Measurements from ENCODE around the gene JAK2.
A peak's percentile ranks its signal among the peaks of the same experiment; 100 is the strongest.
"Not testable (repeated sequence)": the region's sequence is repeated elsewhere in the genome, so short reads cannot be mapped to it uniquely, and the experiment has no call there.

Gene JAK2

GRCh38 chr9:4982721-4983482 lies 2.2 kb upstream of the JAK2 start:
- DNase-seq = no peak

DNA sequence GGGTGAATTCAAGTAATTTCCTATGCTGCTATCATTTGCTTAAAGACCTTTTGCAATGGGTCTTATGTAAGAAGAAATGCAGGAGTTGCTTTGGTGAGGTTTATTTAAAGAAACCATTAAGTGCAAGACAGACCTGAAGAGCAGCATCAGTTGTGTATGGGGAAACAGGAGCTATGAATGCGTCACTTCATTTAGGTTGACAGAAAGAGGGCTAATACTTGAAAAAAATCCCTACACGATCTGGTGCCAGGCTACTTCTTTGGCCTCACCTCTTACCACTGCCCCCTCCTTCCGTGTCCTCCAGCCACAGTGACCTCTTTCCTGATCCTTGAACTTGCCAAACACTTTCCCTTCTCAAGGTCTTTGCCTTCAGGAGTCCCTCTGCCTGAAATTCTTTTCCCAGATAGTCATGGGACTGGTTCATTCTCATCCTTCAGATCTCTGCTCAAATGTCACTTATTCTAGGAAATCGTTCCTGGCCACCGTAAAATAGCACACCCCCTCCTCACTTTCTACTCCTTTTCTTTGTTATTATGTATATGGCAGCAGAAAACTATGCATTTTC lies 1.4 kb upstream of the JAK2 start:
- DNase-seq = no peak

- DNase-seq = no peak
Measured at GRCh38 chr9:4984171-4984620, 876 bp upstream of the JAK2 start.

- peak; percentile 22 for DNase-seq
Measured at GRCh38 chr9:4985386-4986266, 554 bp downstream of the JAK2 start.

DNA sequence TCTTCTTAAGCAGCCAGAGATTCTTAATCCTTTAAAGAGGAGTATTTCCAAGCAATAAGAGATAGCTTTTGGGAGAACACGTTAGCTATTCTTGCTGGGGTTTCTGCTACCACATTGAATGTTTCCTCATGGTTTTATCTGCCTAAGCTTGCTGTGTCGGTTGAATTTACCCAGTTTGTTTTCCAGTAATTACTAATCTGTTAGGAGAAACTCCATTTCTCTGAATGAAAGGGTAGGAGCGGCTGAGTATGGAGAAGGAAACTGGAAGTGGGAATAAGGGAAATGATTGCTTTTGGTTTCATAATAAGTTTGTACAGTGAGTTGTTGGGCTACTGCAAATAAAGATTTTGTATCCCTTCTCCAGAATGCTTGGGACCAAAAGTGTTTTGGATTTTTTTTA lies 1.2 kb downstream of the JAK2 start:
- no peak for DNase-seq

DNA sequence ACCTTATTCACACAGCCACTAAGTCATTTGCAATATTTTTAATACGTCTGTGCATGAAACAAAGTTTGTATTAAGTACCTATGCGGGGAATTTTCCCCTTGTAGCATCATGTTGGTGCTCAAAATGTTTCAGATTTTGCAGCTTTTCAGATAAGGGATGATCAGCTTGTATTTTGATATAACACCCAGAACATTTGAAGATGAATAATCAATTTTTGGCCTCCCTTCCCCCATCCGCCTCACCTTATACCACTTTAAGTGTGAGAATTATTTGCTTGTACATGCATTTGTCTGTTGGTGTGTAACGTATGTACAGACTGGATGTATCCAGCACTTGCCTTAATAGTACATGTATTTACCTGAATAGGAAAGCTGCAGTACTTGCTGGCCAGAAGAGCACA lies 1.7 kb downstream of the JAK2 start:
- DNase-seq = no peak

DNA sequence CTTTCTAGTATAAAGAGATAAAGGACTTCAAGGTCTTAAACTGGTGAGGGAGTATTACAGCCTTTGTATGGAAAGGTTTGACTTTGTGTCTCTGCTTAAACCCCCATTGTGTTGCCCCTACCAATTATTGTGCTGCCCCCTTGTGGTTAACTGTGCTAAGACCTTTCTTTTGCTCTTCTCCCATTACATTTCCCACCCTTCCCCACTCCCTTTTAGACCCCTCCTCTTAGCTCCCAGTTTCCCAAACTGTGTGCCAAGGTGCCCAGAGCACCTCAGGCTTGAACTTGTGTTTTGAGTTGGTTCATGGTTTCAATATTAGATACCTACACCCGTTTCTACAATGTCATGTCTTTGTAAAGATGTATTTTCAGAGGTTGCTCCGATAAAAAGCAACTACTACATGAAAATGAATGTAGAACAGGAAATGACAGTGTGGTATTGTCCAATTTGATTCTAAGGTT lies 2.9 kb downstream of the JAK2 start:
- DNase-seq = peak; percentile 59

GRCh38 chr9:4992872-4993271 lies 7.8 kb downstream of the JAK2 start:
- no peak for DNase-seq

GRCh38 chr9:4994166-4994890 lies 9.3 kb downstream of the JAK2 start:
- DNase-seq = no peak

- DNase-seq = no peak
Measured at GRCh38 chr9:4997196-4997595, 12.1 kb downstream of the JAK2 start.

- no peak for DNase-seq
Measured at GRCh38 chr9:4997631-4998030, 12.6 kb downstream of the JAK2 start.

DNA sequence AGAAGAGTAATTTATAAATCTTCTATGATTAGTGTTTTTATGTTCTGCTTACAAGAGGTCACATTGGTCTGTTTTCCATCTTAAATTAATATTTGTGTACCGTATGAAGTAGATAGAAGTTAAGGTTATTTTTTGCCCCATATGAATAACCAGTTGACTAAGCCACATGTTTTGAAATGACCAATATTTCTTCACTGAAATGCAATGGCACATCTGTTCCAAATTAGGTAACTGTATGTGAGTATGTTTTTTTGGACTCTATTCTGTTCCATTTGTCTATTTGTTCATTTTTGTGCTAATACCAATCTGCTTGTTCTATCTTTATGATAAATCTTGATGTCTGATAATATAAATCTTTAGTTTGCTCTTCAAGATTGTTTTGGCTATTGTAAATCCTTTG lies 17.7 kb downstream of the JAK2 start:
- DNase-seq = no peak

GRCh38 chr9:5004481-5004880 lies 19.4 kb downstream of the JAK2 start:
- no peak for DNase-seq

GRCh38 chr9:5008202-5008601 lies 23.1 kb downstream of the JAK2 start:
- DNase-seq = no peak

DNA sequence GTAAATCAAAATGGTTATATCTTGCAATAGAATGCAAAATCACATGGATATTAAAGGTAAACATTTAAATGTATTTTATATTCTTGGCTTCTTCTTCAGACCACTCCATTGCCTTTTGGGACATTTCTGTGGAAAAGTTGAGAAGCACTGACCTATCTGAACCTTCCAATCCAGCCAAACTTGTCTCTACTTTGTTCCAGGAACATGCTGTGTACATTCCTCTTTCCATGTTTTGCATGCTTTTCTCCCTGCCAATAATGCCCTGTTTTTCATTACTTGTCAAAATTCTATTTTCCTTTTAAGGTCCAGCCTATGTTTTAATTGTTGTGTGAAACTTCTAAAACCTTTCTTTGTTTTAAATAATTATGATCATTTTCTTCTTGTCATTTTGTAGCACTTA lies 28.3 kb downstream of the JAK2 start:
- DNase-seq = no peak

GRCh38 chr9:5015934-5016333 lies 30.9 kb downstream of the JAK2 start:
- no peak for DNase-seq

DNA sequence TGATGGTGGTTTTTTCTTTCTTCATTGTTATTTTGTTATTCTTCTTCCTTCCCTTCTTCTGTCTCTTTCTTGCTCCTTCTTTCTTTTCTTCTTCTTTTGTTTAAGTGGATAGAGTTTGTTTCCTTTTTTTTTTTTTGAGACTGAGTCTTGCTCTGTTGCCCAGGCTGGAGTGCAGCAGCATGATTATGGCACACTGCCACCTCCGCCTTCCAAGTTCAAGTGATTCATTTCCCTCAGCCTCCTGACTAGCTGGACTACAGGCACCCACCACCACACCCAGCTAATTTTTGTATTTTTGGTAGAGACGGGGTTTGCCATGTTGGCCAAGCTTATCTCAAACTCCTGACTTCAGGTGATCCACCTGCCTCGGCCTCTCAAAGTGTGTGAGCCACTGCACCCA lies 40.3 kb downstream of the JAK2 start:
- DNase-seq = no peak

- DNase-seq = not testable (repeated sequence)
Measured at GRCh38 chr9:5031941-5032340, 46.9 kb downstream of the JAK2 start.

DNA sequence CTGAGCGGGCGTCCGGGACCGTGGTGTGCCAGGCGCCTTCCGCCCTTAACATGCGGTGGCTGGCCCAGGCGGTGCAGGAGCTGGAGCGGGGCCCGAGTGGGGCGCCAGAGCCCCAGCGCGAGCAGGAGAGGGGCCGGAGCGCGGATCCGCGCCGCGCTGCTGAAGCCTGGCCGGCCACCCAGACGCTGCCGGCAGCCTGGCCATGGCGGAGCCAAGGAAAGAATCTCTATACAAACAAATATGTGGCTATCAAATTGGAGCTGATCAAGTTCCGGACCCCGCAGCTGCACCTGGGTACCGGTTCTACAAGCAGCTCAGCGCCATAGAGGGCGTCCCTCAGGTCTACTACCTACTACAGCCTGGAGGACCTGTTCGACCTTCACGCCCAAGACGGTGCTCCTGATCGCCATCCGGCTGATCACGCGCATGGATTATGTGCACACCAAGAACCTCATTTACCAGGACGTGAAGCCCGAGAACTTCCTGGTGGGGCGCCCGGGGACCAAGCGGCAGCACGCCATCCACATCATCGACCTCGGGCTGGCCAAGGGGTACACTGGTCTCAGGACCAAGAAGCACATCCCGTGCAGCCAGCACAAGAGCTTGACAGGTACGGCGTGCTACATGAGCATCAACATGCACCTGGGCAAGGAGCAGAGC lies 55.8 kb downstream of the JAK2 start:
- DNase-seq = no peak

DNA sequence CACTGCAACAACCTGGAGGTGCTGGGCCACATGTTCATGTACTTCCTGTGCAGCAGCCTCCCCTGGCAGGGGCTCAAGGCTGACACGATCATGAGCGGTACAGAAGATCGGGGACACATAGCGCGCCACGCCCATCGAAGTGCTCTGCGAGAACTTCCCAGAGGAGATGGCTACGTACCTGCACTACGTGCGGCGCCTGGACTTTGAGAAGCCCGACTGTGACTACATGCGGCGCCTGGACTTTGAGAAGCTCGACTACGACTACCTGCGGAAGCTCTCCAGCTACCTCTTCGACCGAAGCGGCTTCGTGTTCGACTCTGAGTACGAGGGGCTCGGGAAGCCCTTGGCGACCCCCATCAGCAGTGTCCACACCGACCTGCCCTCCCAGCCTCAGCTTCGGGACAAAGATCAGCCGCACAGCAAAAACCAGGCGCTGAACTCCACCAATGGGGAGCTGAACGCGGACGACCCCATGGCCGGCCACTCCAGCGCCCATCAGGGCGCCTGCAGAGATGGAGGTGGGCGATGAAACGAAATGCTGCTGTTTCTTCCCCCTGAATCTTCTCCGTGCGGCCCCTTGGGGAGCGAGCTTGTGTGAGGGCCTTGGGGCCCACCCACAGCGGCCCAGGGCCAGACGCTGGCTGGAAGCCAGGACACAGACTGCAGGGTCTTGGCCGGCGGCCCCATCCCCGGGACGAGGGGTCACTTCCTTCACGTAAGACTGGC lies 56.5 kb downstream of the JAK2 start:
- DNase-seq = no peak

- no peak for DNase-seq
Measured at GRCh38 chr9:5042661-5043178, 57.6 kb downstream of the JAK2 start.
